ENCODE results near the gene GPSM1. TPM values are rescaled to one million over a fixed set of nuclear protein-coding genes. Genes with fewer than 3 reads are reported as not detected.

GPSM1 gene
- total and polyA plus RNA-seq, 7 experiments from 2014 or later: 0.87 to 11.5 (median 8.4) TPM

DNA sequence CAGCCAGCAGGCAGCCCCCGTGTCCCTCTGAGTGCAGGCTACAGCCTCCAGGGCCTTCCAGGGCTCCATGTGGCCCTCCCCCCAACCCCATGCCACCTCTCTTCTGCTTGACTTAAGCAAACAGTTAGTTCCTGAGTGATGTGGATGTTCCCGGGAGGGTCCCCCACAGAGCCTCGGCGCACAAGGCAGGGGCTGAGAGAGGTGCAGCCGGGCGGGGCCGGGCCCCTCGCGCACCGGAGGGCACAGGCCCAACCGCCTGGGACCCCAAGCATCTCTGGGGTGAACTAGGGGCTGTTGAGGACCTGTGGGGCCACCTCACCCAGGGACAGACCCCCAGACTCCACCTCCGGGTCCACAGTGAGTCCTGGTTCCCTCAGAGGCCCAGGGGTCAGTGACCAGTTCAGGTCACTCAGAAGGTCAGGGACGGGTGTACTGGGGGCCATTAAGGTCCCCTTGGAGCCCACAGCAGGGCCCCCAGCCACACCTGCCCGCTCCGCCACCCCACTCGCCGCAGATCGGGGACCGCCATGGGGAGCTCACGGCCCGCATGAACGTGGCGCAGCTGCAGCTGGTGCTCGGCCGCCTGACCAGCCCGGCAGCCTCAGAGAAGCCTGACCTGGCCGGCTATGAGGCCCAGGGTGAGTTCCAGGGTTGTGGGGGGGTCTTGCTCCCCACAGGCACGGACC, 13.2 kb downstream of the GPSM1 start:
- intact Hi-C loops (cut with micrococcal nuclease): no loop called here
- H3K27me3 Mint-ChIP-seq: no peaks in the 10 kb centered on the region

DNA sequence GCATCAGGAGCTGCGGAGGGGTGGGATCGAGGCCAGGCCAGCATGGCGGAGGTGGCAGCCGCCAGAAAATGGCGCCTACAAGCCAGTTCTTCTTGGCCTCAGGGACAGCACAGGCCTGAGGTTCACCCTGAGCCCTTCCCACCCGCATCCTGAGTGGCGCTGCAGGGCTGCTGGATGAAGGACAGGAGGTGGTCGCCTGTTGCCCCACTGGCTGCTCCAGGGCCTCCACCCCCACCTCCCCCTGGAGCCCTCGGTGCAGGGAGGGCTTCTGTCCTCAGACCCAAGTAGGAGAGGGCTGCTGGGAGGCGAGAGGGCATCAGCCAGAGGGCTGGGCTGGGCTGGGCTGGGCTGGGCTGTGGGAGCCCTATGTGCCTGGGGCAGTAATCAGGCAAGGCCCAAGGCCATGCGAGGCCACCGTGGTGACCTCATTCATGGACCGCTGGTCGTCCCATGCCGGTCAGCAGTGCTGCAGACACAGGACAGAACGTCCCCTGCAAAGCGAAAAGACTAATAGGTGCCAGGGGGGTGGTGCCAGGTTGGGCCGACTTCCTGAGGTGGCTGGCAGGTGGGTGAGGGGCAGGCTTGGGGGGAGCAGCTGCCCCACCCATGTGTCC, 13.8 kb downstream of the GPSM1 start:
- H3K4me1 ChIP-seq (ENCODE audit: control insufficient read depth in 2 of 2, insufficient read depth in 2 of 2, low read length in 2 of 2): no peaks in the 10 kb centered on the region
- ChIA-PET POLR2A (no interaction called here), CTCF (no interaction called here)
- ATAC-seq (no peak), DNase-seq (no peak)
- intact Hi-C loops (cut with micrococcal nuclease): no loop called here
- H3K27me3 ChIP-seq (ENCODE audit: control insufficient read depth in 2 of 2, insufficient read depth in 2 of 2, low read length in 2 of 2): no peaks in the 10 kb centered on the region
- no peak overlapping the region for H3K4me3 Mint-ChIP-seq
- H3K4me3 ChIP-seq (ENCODE audit: low read length): no peak overlapping the region
- H3K9me3 Mint-ChIP-seq: no peaks in the 10 kb centered on the region
- H3K9me3 ChIP-seq (ENCODE audit: control insufficient read depth in 2 of 3, low read length in 3 of 3): no peaks in the 10 kb centered on the region
- no peaks in the 10 kb centered on the region for H3K27me3 Mint-ChIP-seq
- H3K36me3 Mint-ChIP-seq: no peaks in the 10 kb centered on the region
- no peak overlapping the region for H3K27ac ChIP-seq (ENCODE audit: low read depth, low read length)
- no peak overlapping the region for H3K27ac Mint-ChIP-seq
- no peaks in the 10 kb centered on the region for H3K36me3 ChIP-seq (ENCODE audit: control insufficient read depth in 2 of 3, insufficient read depth in 3 of 3, low read length in 3 of 3)
- peaks cover 0 to 2% (median 0%) of the 10 kb centered on the region in 7 donors for H3K4me1 Mint-ChIP-seq

More for the DNA sequence above, 13.2 kb downstream of the GPSM1 start:
- H3K27me3 ChIP-seq (ENCODE audit: control insufficient read depth in 2 of 2, insufficient read depth in 2 of 2, low read length in 2 of 2): no peaks in the 10 kb centered on the region
- ATAC-seq (no peak), DNase-seq (no peak)
- no peaks in the 10 kb centered on the region for H3K4me1 ChIP-seq (ENCODE audit: control insufficient read depth in 2 of 2, insufficient read depth in 2 of 2, low read length in 2 of 2)
- H3K36me3 Mint-ChIP-seq: no peaks in the 10 kb centered on the region
- no peak overlapping the region for H3K4me3 Mint-ChIP-seq
- ChIA-PET POLR2A (no interaction called here), CTCF (no interaction called here)
- H3K9me3 Mint-ChIP-seq: no peaks in the 10 kb centered on the region
- peaks cover 0 to 2% (median 0%) of the 10 kb centered on the region in 7 donors for H3K4me1 Mint-ChIP-seq
- no peak overlapping the region for H3K27ac ChIP-seq (ENCODE audit: low read depth, low read length)
- no peak overlapping the region for H3K27ac Mint-ChIP-seq
- H3K9me3 ChIP-seq (ENCODE audit: control insufficient read depth in 2 of 3, low read length in 3 of 3): no peaks in the 10 kb centered on the region
- H3K36me3 ChIP-seq (ENCODE audit: control insufficient read depth in 2 of 3, insufficient read depth in 3 of 3, low read length in 3 of 3): no peaks in the 10 kb centered on the region
- H3K4me3 ChIP-seq (ENCODE audit: low read length): no peak overlapping the region

DNA sequence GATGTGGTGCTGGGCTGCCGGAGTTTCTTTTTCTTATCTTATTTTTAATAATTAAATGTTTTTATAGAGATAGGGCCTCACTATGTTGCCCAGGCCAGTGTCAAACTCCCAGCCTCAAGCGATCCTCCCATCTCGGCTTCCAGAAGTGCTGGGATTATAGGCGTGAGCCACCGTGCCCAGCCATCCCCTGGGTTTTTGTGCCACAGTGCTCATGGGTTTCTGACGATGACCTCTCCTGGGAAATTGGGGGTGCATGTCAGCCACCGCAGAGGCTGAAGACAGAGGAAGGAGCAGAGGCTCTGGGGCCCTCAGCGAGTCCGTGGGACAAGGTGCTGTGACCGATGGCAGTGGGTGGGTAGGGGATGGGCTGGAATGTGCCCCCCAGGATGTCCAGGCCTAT, 14.4 kb downstream of the GPSM1 start:
- Histone ChIP-seq H3K27me3 (ENCODE audit: control insufficient read depth in 2 of 2, insufficient read depth in 2 of 2, low read length in 2 of 2) (no peaks in the 10 kb centered on the region), H3K36me3 (ENCODE audit: control insufficient read depth in 2 of 3, insufficient read depth in 3 of 3, low read length in 3 of 3) (no peaks in the 10 kb centered on the region), H3K9me3 (ENCODE audit: control insufficient read depth in 2 of 3, low read length in 3 of 3) (no peaks in the 10 kb centered on the region), H3K27ac (ENCODE audit: low read depth, low read length) (no peak overlapping the region), H3K4me1 (ENCODE audit: control insufficient read depth in 2 of 2, insufficient read depth in 2 of 2, low read length in 2 of 2) (no peaks in the 10 kb centered on the region), H3K4me3 (ENCODE audit: low read length) (no peak overlapping the region)
- intact Hi-C loops (cut with micrococcal nuclease): loop anchor here in 1 of 2 donors (1.0 kb wide), 1 partner anchor 22 kb away; the partner anchor contains the start of gene DNLZ
- Mint-ChIP-seq H3K36me3 (no peaks in the 10 kb centered on the region), H3K27me3 (no peaks in the 10 kb centered on the region), H3K27ac (no peak overlapping the region), H3K9me3 (no peaks in the 10 kb centered on the region), H3K4me1 (peaks cover 0 to 2% (median 0%) of the 10 kb centered on the region in 7 donors), H3K4me3 (no peak overlapping the region)
- ATAC-seq (no peak), DNase-seq (no peak)
- ChIA-PET POLR2A (no interaction called here), CTCF (no interaction called here)

DNA sequence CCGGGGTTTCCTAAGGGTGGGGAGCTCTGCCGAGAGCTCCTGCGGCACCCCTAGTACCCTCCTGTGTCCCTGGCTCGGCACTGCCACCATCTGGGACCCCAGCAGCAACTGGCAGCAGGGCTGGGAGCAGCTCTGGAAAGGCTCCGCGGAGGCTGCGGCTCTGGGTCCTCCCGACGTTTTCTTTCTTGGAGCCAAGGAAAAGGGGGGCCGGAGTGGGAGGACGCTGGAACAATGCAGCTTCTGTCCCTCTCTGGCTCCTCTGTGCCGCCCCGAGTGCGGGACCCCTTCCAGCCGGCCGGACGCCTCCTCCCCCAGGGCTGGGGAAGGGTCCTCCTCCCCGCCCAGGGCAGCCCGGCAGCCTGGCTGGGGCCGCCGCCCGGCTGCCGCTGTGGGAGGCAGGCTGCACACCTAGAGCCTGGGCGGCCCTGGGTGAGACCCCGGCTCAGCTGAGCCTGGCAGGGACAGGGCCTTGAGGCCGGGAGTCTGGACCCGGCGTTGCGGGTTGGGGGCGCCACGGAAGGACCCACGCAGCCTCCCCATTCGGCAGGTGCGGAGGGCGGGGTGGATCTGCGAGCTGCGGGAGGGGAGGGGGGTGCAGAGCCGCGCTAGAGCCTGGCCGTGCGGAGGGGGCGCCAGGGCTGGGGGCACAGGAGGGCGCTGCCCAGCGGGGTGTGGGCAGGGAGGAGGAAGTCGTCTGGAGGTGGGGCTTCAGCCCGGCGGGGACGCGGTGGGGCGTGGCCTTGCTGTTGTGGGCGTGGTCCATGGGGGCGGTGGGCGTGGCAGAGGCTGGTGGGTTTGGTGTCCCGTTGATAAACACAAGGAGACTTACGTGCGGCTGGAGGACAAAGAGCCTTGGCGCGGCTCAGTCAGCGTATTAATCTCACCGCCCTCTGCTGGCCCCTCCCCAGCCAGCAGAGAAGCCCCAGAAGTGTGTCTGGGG, 15.1 kb downstream of the GPSM1 start:
- H3K9me3 ChIP-seq (ENCODE audit: control insufficient read depth in 2 of 3, low read length in 3 of 3): no peaks in the 10 kb centered on the region
- H3K4me3 ChIP-seq (ENCODE audit: low read length): no peak overlapping the region
- intact Hi-C loops (cut with micrococcal nuclease): loop anchor here in 1 of 2 donors (1.0 kb wide), 1 partner anchor 21 kb away; the partner anchor contains the start of gene DNLZ
- Mint-ChIP-seq H3K4me1 (peaks cover 0 to 2% (median 0%) of the 10 kb centered on the region in 7 donors), H3K4me3 (peak overlapping the region in 3 of 10 donors; percentile 19 to 44 (median 33)), H3K9me3 (no peaks in the 10 kb centered on the region), H3K27ac (no peak overlapping the region), H3K27me3 (no peaks in the 10 kb centered on the region), H3K36me3 (no peaks in the 10 kb centered on the region)
- H3K27ac ChIP-seq (ENCODE audit: low read depth, low read length): no peak overlapping the region
- ChIA-PET CTCF (no interaction called here), POLR2A (no interaction called here)
- ATAC-seq: peak; percentile 86
- peak in 8 of 9 donors; percentile 18 to 82 (median 49) for DNase-seq
- no peaks in the 10 kb centered on the region for H3K4me1 ChIP-seq (ENCODE audit: control insufficient read depth in 2 of 2, insufficient read depth in 2 of 2, low read length in 2 of 2)
- H3K27me3 ChIP-seq (ENCODE audit: control insufficient read depth in 2 of 2, insufficient read depth in 2 of 2, low read length in 2 of 2): no peaks in the 10 kb centered on the region
- no peaks in the 10 kb centered on the region for H3K36me3 ChIP-seq (ENCODE audit: control insufficient read depth in 2 of 3, insufficient read depth in 3 of 3, low read length in 3 of 3)

DNA sequence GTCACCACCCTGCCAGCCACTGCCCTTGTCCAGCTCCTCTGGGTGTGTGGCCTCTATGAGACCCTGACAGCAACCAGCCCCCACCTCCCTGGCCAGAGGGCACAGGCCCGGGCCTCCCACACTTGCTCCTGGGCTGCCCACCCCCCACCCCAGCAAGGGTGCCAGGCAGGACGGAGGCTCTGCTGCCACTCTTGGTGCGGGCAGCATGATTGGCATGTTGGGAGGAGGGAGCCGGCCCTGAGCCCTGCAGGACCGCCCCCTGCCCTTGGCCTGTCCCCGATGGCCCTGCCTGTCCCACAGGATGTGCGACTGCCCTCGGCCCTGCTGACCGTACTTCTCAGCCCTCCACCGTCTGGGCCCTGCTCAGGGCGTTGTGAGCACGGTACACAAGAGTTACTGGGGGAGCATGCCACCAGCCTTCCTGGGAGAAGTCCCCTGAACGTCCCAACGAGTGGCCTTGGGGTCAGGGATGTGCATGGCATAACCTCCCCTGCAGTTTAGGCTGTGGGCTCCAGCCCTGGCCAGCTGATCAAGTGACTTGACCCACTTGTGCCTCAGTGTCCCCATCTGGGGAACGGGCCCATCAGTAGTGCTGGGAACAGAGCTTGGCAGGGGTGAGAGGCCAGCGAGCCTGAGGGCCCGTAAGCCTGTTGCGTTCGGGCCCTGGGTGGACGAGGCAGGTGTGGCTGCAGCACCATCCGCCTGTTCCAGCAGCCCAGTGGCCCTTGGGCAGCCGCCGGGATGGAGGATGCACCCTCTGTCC, 16.0 kb downstream of the GPSM1 start:
- no peaks in the 10 kb centered on the region for H3K27me3 Mint-ChIP-seq
- Histone ChIP-seq H3K27me3 (ENCODE audit: control insufficient read depth in 2 of 2, insufficient read depth in 2 of 2, low read length in 2 of 2) (no peaks in the 10 kb centered on the region), H3K36me3 (ENCODE audit: control insufficient read depth in 2 of 3, insufficient read depth in 3 of 3, low read length in 3 of 3) (no peaks in the 10 kb centered on the region), H3K4me3 (ENCODE audit: low read length) (no peak overlapping the region), H3K9me3 (ENCODE audit: control insufficient read depth in 2 of 3, low read length in 3 of 3) (no peaks in the 10 kb centered on the region), H3K27ac (ENCODE audit: low read depth, low read length) (no peak overlapping the region), H3K4me1 (ENCODE audit: control insufficient read depth in 2 of 2, insufficient read depth in 2 of 2, low read length in 2 of 2) (no peaks in the 10 kb centered on the region)
- no peaks in the 10 kb centered on the region for H3K36me3 Mint-ChIP-seq
- ChIA-PET CTCF (no interaction called here), POLR2A (no interaction called here)
- no peaks in the 10 kb centered on the region for H3K9me3 Mint-ChIP-seq
- H3K27ac Mint-ChIP-seq: no peak overlapping the region
- peaks cover 0 to 2% (median 0%) of the 10 kb centered on the region in 7 donors for H3K4me1 Mint-ChIP-seq
- no peak for DNase-seq
- intact Hi-C loops (cut with micrococcal nuclease): no loop called here
- no peak for ATAC-seq
- H3K4me3 Mint-ChIP-seq: peak overlapping the region in 1 of 10 donors; percentile 44

DNA sequence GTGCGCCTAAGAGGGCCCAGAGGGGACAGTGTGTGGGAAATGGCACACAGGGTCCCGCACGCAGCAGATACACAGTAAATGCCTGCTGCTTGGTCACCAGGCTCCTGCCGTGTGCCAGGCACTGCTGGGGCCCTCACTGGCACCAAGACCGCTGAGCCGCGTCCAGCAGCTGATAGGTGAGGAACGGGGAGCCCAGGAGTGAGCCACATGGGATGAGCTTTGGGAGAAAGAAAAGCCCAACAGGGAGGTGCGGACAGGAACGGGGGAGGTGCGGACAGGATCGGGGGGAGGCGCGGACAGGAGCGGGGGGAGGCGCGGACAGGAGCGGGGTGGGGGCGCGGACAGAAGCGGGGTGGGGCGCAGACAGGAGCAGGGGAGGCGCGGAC, 16.5 kb downstream of the GPSM1 start:
- CTCF ChIA-PET: no interaction called here
- no peaks in the 10 kb centered on the region for H3K36me3 Mint-ChIP-seq
- H3K27ac ChIP-seq (ENCODE audit: low read depth, low read length): no peak overlapping the region
- H3K27me3 ChIP-seq (ENCODE audit: control insufficient read depth in 2 of 2, insufficient read depth in 2 of 2, low read length in 2 of 2): no peaks in the 10 kb centered on the region
- H3K4me3 ChIP-seq (ENCODE audit: low read length): no peak overlapping the region
- no peaks in the 10 kb centered on the region for H3K27me3 Mint-ChIP-seq
- H3K4me1 Mint-ChIP-seq: peaks cover 0 to 2% (median 0%) of the 10 kb centered on the region in 7 donors
- intact Hi-C loops (cut with micrococcal nuclease): no loop called here
- H3K36me3 ChIP-seq (ENCODE audit: control insufficient read depth in 2 of 3, insufficient read depth in 3 of 3, low read length in 3 of 3): no peaks in the 10 kb centered on the region
- H3K9me3 Mint-ChIP-seq: no peaks in the 10 kb centered on the region
- H3K4me3 Mint-ChIP-seq: no peak overlapping the region
- POLR2A ChIA-PET: no interaction called here
- ATAC-seq: no peak
- no peak for DNase-seq
- no peaks in the 10 kb centered on the region for H3K4me1 ChIP-seq (ENCODE audit: control insufficient read depth in 2 of 2, insufficient read depth in 2 of 2, low read length in 2 of 2)
- H3K27ac Mint-ChIP-seq: no peak overlapping the region
- H3K9me3 ChIP-seq (ENCODE audit: control insufficient read depth in 2 of 3, low read length in 3 of 3): no peaks in the 10 kb centered on the region
